GM04503 (cell line): ENCODE results near the gene DDC.

ENCODE experiments used
- DNase-seq: peaks from one replicate; pipeline ENCODE4 v3.0.0-alpha.2; 2012; ENCODE audit warnings: low read depth

DDC gene

DNA sequence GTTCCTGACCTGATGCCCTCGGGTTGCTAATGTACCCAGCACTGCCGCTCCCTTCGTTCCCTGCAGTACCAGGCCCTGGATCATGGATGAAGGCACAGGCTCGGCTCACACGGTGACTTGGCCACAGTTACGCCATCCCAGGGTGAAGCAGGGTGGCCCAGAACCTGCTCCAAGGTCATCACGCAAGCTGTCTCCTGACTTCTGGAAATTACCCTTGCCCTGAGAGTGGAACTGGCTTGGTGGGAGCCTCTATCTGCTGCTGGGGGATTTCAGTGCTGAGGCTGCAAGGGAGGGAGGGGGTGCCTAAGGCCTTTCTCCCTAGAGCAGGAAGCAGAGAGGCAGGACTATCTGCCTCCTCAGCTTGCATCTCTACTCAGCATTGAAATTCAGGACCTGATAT, 151.6 kb downstream of the DDC start:
- no peak for DNase-seq

DNA sequence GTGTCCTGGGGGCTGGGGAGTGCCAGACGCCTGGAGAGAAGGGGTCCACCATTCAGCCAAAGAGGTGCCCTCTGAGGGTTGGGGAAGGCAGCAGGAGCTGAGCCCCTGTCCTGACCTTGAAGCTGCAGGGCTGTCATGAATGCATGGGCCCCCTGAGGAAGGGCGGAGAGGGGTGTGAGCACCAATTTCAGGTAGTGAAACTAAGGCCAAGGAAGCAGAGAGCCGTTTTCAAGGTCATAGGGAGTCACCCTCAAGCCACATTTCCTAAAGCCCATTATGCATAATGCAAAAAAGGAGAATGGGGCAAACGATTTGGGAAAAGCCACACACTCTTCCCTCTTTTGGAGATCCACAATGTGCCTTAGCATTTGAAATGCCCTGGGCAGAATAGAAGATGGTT, 152.2 kb downstream of the DDC start:
- no peak for DNase-seq

- DNase-seq, result no peak
Observed at GRCh38 chr7:50411332-50411731, 153.9 kb downstream of the DDC start.

GRCh38 chr7:50409856-50410745, 155.1 kb downstream of the DDC start:
- DNase-seq, result no peak
